IMR-90 (cell line): Measurements from ENCODE around the gene STKLD1. TPM values are rescaled to one million over a fixed set of nuclear protein-coding genes. Genes with fewer than 3 reads are reported as not detected.
A peak's percentile ranks its signal among the peaks of the same experiment; 100 is the strongest.

ENCODE experiments used
- ATAC-seq: fragments of 200-7000 bp; cut with Tn5 transposase; 2 replicates; pipeline ENCODE4 v1.9.1; 2020; ENCODE audit warnings: low read depth, mild to moderate bottlenecking, moderate library complexity
- BruUV-seq: library from RNA; stranded (reverse); fragments of 400-500 nt; replicated peaks from 2 replicates; lab custom pipeline; 2021; lab: Mats Ljungman, UMichigan
- CTCF ChIA-PET: fragments of 300-600 bp; formaldehyde crosslinking; extraction: SDS; loops from one replicate; lab custom pipeline; 2021; ENCODE audit warnings: antibody characterized with exemption; lab: Yijun Ruan, JAX
- POLR2A ChIA-PET: fragments of 300-600 bp; sonication (Branson Sonifier 250); formaldehyde crosslinking; loops from one replicate; lab custom pipeline; 2022; ENCODE audit warnings: antibody characterized with exemption; ENCODE audit not compliant: unreplicated experiment; lab: Charles Lee
- DNase-seq: peaks from one replicate; pipeline ENCODE4 v3.0.0; 2013
- H2AFZ ChIP-seq: replicated peaks from 2 replicates; pipeline ENCODE3; 2013; ENCODE audit warnings: low read length, mild to moderate bottlenecking; ENCODE audit not compliant: poor library complexity
- H2AK5ac ChIP-seq: 2 replicates; pipeline ENCODE4 v1.6.1; 2013; ENCODE audit warnings: low read depth, low read length, inconsistent platforms
- H2AK9ac ChIP-seq: replicated peaks from 2 replicates; pipeline ENCODE3; 2013; ENCODE audit warnings: mild to moderate bottlenecking, low read depth, low read length, moderate library complexity; ENCODE audit not compliant: poor library complexity
- H2BK120ac ChIP-seq: 2 replicates; pipeline ENCODE4 v1.6.1; 2013; ENCODE audit warnings: low read depth, low read length, inconsistent platforms
- H2BK15ac ChIP-seq: 3 replicates; pipeline ENCODE4 v1.6.1; 2013; ENCODE audit warnings: low read depth, low read length, inconsistent platforms
- H2BK20ac ChIP-seq: 2 replicates; pipeline ENCODE4 v1.6.1; 2013; ENCODE audit warnings: low read depth, mild to moderate bottlenecking, inconsistent platforms, low read length, moderate library complexity
- H2BK5ac ChIP-seq: 2 replicates; pipeline ENCODE4 v1.6.1; 2013; ENCODE audit warnings: mild to moderate bottlenecking, low read depth, low read length, inconsistent platforms; ENCODE audit not compliant: poor library complexity, severe bottlenecking
- H3K14ac ChIP-seq: replicated peaks from 2 replicates; pipeline ENCODE4 v1.6.1; 2013; ENCODE audit warnings: low read depth, low read length, inconsistent platforms
- H3K18ac ChIP-seq: 2 replicates; pipeline ENCODE4 v1.6.1; 2013; ENCODE audit warnings: low read depth, low read length, control low read depth
- H3K23ac ChIP-seq: 2 replicates; pipeline ENCODE4 v1.6.1; 2013; ENCODE audit warnings: low read depth, low read length, inconsistent platforms
- H3K27ac ChIP-seq: 2 replicates; pipeline ENCODE4 v1.5.1; 2013; ENCODE audit warnings: mild to moderate bottlenecking, control low read depth, low read length; ENCODE audit not compliant: insufficient read depth
- H3K27me3 ChIP-seq: 2 replicates; pipeline ENCODE4 v1.6.1; 2013; ENCODE audit warnings: low read length; ENCODE audit not compliant: control insufficient read depth, insufficient read depth
- H3K36me3 ChIP-seq: 2 replicates; pipeline ENCODE4 v1.6.1; 2013; ENCODE audit warnings: low read length, mixed read lengths; ENCODE audit not compliant: control insufficient read depth, insufficient read depth
- H3K4ac ChIP-seq: 2 replicates; pipeline ENCODE4 v1.6.1; 2013; ENCODE audit warnings: low read depth, low read length, inconsistent platforms
- H3K4me1 ChIP-seq: 2 replicates; pipeline ENCODE4 v1.6.1; 2013; ENCODE audit warnings: low read length, mixed read lengths; ENCODE audit not compliant: control insufficient read depth, insufficient read depth
- H3K4me2 ChIP-seq: 2 replicates; pipeline ENCODE4 v1.6.1; 2013; ENCODE audit warnings: low read depth, mild to moderate bottlenecking, control low read depth, low read length, moderate library complexity
- H3K4me3 ChIP-seq: 2 replicates; pipeline ENCODE4 v1.5.1; 2013; ENCODE audit warnings: low read depth, mild to moderate bottlenecking, control low read depth, low read length, moderate library complexity; ENCODE audit not compliant: insufficient read depth
- H3K56ac ChIP-seq: 2 replicates; pipeline ENCODE4 v1.6.1; 2013; ENCODE audit warnings: low read length, inconsistent platforms; ENCODE audit not compliant: insufficient read depth; ENCODE audit errors: extremely low read depth
- H3K79me1 ChIP-seq, 2 experiments: 2 replicates each; pipeline ENCODE4 v1.6.1; 2013; ENCODE audit warnings: low read length in 2 of 2, inconsistent platforms in 1 of 2, low read depth in 1 of 2
- H3K9ac ChIP-seq: 2 replicates; pipeline ENCODE4 v1.6.1; 2013; ENCODE audit warnings: low read depth, low read length, control low read depth
- H3K9me1 ChIP-seq: 2 replicates; pipeline ENCODE4 v1.6.1; 2013; ENCODE audit warnings: low read length, inconsistent platforms; ENCODE audit not compliant: insufficient read depth
- H3K9me3 ChIP-seq: 2 replicates; pipeline ENCODE4 v1.6.1; 2013; ENCODE audit warnings: low read length; ENCODE audit not compliant: control insufficient read depth, insufficient read depth
- H4K20me1 ChIP-seq: 2 replicates; pipeline ENCODE4 v1.6.1; 2013; ENCODE audit warnings: low read length, inconsistent platforms; ENCODE audit not compliant: insufficient read depth
- H4K5ac ChIP-seq: 2 replicates; pipeline ENCODE4 v1.6.1; 2013; ENCODE audit warnings: mild to moderate bottlenecking, low read depth, low read length, control low read depth
- H4K8ac ChIP-seq, 2 experiments: 2 replicates each; pipeline ENCODE4 v1.6.1; 2013; ENCODE audit warnings: low read depth in 2 of 2, low read length in 2 of 2, control low read depth in 1 of 2, inconsistent platforms in 1 of 2
- H4K91ac ChIP-seq: 2 replicates; pipeline ENCODE4 v1.6.1; 2013; ENCODE audit warnings: low read depth, low read length, inconsistent platforms; ENCODE audit not compliant: insufficient read depth
- ELK1 ChIP-seq: fragments of 150-350 bp; IDR thresholded peaks from 2 replicates; pipeline ENCODE4 v1.6.1; 2016; ENCODE audit warnings: low read depth, mild to moderate bottlenecking, low read length, moderate library complexity, borderline replicate concordance
- whole genome bisulfite sequencing, 2 experiments: methylation state at CpG; one replicate each; pipeline versions ENCODE4 v1.1.5 to v1.1.7; 2013; ENCODE audit warnings: missing lambda C conversion rate in 2 of 2; ENCODE audit not compliant: insufficient read length in 1 of 2; ENCODE audit errors: extremely low coverage in 2 of 2; 5-methylcytosine and 5-hydroxymethylcytosine counted together
- dilution Hi-C: fragments of 300-500 bp; cut with HindIII; formaldehyde crosslinking; loops from one replicate; pipeline ENCODE4 v1.14.3; 2018; ENCODE audit warnings: low sequenced_read_pairs; ENCODE audit not compliant: unreplicated experiment
- in situ Hi-C: fragments of 300-500 bp; cut with MboI; formaldehyde crosslinking; loops from 3 replicates; pipeline ENCODE4 v1.14.3; 2019; ENCODE audit warnings: low sequenced_read_pairs, inconsistent platforms, mixed read lengths
- intact Hi-C: fragments of 100-400 bp; cut with micrococcal nuclease; formaldehyde crosslinking; loops from 2 replicates; pipeline ENCODE4 v1.10.0; 2022
- polyA plus RNA-seq, 3 experiments: library from polyadenylated mRNA; depleted of rRNA; stranded (reverse); fragments of >200 nt; gene quantifications; 2 replicates each; pipeline ENCODE4 v1.2.3, GENCODE V29; 2012; ENCODE audit warnings: low replicate concordance in 1 of 3
- total RNA-seq: library from RNA; depleted of rRNA; stranded (reverse); fragments of >200 nt; gene quantifications from 2 replicates; pipeline ENCODE4 v1.2.3, GENCODE V29; 2012

Gene STKLD1
- total and polyA plus RNA-seq, 2 of the 4 experiments (the other 2 are of a cell fraction) = 0.54 to 0.65 TPM

- no peak overlapping the region for H3K23ac ChIP-seq
- no peak overlapping the region for H2BK20ac ChIP-seq
- peaks cover 2% of the 10 kb centered on the region; the same call in 1 of the 2 replicates for H3K4me1 ChIP-seq
- H3K18ac ChIP-seq = no peak overlapping the region
- H3K4me3 ChIP-seq = no peak overlapping the region
- H3K4me2 ChIP-seq = no peak overlapping the region
- peak overlapping the region; percentile 61 for H2AK9ac ChIP-seq
- H3K79me1 ChIP-seq = peaks cover 0 to 15% of the 10 kb centered on the region in 2 experiments; a peak in 1 of 4 replicates
- H2BK120ac ChIP-seq = no peak overlapping the region
- no peak overlapping the region for H4K91ac ChIP-seq
- no peak overlapping the region for H3K27ac ChIP-seq
- H4K20me1 ChIP-seq = peaks cover 9% of the 10 kb centered on the region; the same call in 1 of the 2 replicates
- H3K14ac ChIP-seq = no peak overlapping the region
- no peak overlapping the region for H4K8ac ChIP-seq
- no peak overlapping the region for H3K9ac ChIP-seq
- CTCF ChIA-PET = no interaction called here
- dilution Hi-C loops = no loop called here
- H3K27me3 ChIP-seq = peaks cover 8% of the 10 kb centered on the region
- WGBS, 2 experiments = 91% methylated on average over 1 of the region's 6 CpGs; no CpG with 5 or more reads in 1 of the 2 experiments
- H3K36me3 ChIP-seq = peaks cover 13% of the 10 kb centered on the region
- in situ Hi-C loops = loop anchor here (10.0 kb wide), 2 partner anchors 83 to 323 kb away; no protein-coding TSS in a partner anchor
- H2BK15ac ChIP-seq = no peak overlapping the region
- BruUV-seq = no TSS peak
- H3K9me1 ChIP-seq = 0 out of 2 replicates have a peak, but pooled peaks cover 4% of the 10 kb centered on the region
- intact Hi-C loops = no loop called here
- POLR2A ChIA-PET = no interaction called here
- H3K56ac ChIP-seq = no peak overlapping the region
- no peak overlapping the region for H2AFZ ChIP-seq
- H4K5ac ChIP-seq = no peak overlapping the region
- no peak for TF ChIP-seq ELK1
- ATAC-seq (no peak), DNase-seq (no peak)
- no peak overlapping the region for H2BK5ac ChIP-seq
- H2AK5ac ChIP-seq = no peak overlapping the region
- H3K9me3 ChIP-seq = no peaks in the 10 kb centered on the region
- no peak overlapping the region for H3K4ac ChIP-seq
Measured at GRCh38 chr9:133401588-133401987, 25.4 kb downstream of the STKLD1 start.
